RPMI8226 (cell line): ENCODE data around the gene NANOS1.

ENCODE experiments used
- DNase-seq: peaks from one replicate; pipeline ENCODE4 v3.0.0-alpha.2; 2015

The NANOS1 gene

DNA sequence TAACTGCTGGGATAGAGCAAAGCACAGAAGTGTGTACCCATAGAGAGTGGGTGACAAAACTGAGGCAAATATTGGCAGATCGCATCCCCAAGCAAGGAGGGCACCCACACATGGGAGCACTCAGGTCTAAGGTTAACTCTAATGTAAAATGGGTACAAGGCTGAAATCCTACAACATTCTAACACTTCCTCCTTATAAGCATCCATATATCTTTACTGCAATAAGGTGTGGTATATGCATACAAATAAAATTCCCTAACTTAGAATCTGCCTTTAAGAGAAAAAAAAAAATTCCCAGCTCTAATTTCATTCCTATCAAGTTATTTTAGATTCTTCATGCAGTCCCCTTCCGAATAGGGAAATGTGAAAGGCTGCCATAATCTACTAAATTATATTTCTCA, 32.4 kb downstream of the NANOS1 start:
- DNase-seq, result no peak

DNA sequence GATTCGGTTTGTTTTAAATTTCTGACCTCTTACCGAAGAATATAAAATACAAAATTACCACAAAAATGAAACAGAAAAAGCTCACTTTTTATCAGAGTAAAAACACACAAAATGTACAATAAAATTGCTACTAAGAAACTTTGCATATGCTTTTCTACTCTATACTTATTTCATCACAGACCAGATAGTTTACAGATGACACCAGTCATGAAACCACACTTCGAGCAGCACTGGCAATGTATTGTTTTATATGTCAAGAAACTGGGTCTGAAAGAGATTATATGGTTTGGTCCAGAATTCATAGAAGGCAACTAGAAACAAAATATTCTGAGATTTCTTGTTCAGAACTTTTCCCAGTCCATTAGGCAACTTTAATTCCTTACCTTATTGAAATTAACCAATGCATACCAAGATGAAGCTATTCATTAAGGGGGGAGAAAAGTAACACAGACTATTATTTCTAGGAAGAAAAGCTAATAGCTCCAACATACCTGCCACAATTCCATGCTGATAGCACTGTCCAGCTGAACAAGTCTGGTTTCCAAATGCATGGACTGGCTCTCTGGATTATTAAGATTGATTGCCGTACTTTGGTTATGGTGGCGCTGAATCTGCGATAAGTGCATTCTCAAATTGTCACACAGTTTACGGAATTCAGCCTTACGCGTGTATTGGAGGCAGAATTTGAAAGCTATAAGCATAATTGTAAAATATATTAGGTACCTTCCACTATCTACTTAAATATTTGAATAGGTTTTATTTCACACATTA, 41.1 kb downstream of the NANOS1 start:
- DNase-seq, result no peak

DNA sequence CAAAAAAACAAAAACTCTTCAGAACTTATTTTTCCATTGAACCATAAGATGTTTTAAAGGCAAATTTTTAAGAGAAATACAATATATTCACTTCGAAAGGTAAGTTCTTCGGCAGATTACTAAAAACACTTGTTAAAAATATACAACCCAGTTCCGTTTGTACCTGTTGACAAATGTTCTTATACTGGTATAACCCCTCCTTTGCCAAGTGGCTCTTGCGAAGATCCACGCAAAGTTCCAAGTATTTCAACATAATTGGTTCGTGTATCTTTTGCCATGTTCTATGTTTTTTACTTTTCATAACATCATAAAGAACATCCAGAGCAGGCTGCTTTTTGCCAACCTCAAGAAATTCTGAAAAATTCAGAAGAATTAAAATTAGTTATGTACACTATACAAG, 44.1 kb downstream of the NANOS1 start:
- DNase-seq, result no peak

- no peak for DNase-seq
These were observed 49.1 kb downstream of the NANOS1 start for GRCh38 chr10:119078422-119079179.

GRCh38 chr10:119079599-119080520, 50.3 kb downstream of the NANOS1 start:
- peak; percentile 61 for DNase-seq

GRCh38 chr10:119080521-119081259, 51.2 kb downstream of the NANOS1 start, which contains the start of gene EIF3A:
TSS of gene EIF3A (minus strand) at chr10:119080817. CDS start at chr10:119080676, 141 bp downstream.
- peak; percentile 92 for DNase-seq
